GM12878 (cell line): Measurements from ENCODE around the gene SFTPB. TPM values are rescaled to one million over a fixed set of nuclear protein-coding genes. Genes with fewer than 3 reads are reported as not detected.

Experiments used
- ATAC-seq: fragments of 200-7000 bp; cut with Tn5 transposase; 3 replicates; pipeline ENCODE4 v1.9.1; 2020; ENCODE audit warnings: mild to moderate bottlenecking, moderate library complexity
- BruUV-seq: library from RNA; stranded (reverse); fragments of 400-500 nt; replicated peaks from 2 replicates; lab custom pipeline; 2021; lab: Mats Ljungman, UMichigan
- CTCF ChIA-PET: fragments of 300-600 bp; sonication (Branson Sonifier 250); formaldehyde crosslinking; extraction: SDS; loops from one replicate; lab custom pipeline; 2021; ENCODE audit warnings: inconsistent platforms; lab: Yijun Ruan, JAX
- POLR2A ChIA-PET: fragments of 350-600 bp; formaldehyde crosslinking; extraction: SDS; loops from one replicate; lab custom pipeline; 2021; ENCODE audit warnings: inconsistent platforms; lab: Charles Lee
- RAD21 ChIA-PET: fragments of 300-600 bp; sonication (Branson Sonifier 250); formaldehyde crosslinking; loops from one replicate; lab custom pipeline; 2023; ENCODE audit warnings: antibody characterized with exemption; ENCODE audit not compliant: unreplicated experiment; lab: Charles Lee
- SMC1A ChIA-PET: fragments of 300-600 bp; sonication (Branson Sonifier 250); formaldehyde crosslinking; loops from one replicate; lab custom pipeline; 2023; ENCODE audit not compliant: unreplicated experiment, uncharacterized antibody; lab: Charles Lee
- DNase-seq: peaks from one replicate; pipeline ENCODE4 v3.0.0-alpha.2; 2011; ENCODE audit warnings: low read depth, low spot score
- FAIRE-seq: peaks from 3 replicates; lab custom pipeline; 2011; peaks lifted over from hg19 to GRCh38; lab: Jason Lieb, UNC
- H2AFZ ChIP-seq: 2 replicates; pipeline ENCODE4 v1.6.0; 2011; ENCODE audit warnings: low read depth, low read length, control low read depth; ENCODE audit not compliant: control insufficient read depth
- H3K27ac ChIP-seq: 2 replicates; pipeline ENCODE4 v1.5.1; 2011; ENCODE audit warnings: control low read depth; ENCODE audit not compliant: control insufficient read depth, insufficient read depth
- H3K27me3 ChIP-seq, 2 experiments: replicated peaks in 1 of 2; 2 replicates each; pipeline versions ENCODE4 v1.6.0 to v1.6.1; 2011; ENCODE audit warnings: low read length in 1 of 2; ENCODE audit not compliant: control insufficient read depth in 2 of 2, insufficient read depth in 2 of 2
- H3K36me3 ChIP-seq, 2 experiments: 2 replicates each; pipeline ENCODE4 v1.5.1; 2011; ENCODE audit warnings: low read length in 1 of 2; ENCODE audit not compliant: control insufficient read depth in 2 of 2, insufficient read depth in 2 of 2
- H3K4me1 ChIP-seq: 2 replicates; pipeline ENCODE4 v1.6.1; 2011; ENCODE audit warnings: mild to moderate bottlenecking, low read length, moderate library complexity, mixed read lengths; ENCODE audit not compliant: control insufficient read depth, insufficient read depth
- H3K4me2 ChIP-seq: 2 replicates; pipeline ENCODE4 v1.6.0; 2011; ENCODE audit warnings: control low read depth; ENCODE audit not compliant: control insufficient read depth, insufficient read depth
- H3K4me3 ChIP-seq: fragments of 200-600 bp; sonication (generic); 2 replicates; pipeline ENCODE4 v1.5.1; 2016
- H3K79me2 ChIP-seq: 2 replicates; pipeline ENCODE4 v1.6.0; 2011; ENCODE audit warnings: low read length; ENCODE audit not compliant: control insufficient read depth, insufficient read depth
- H3K9ac ChIP-seq: 2 replicates; pipeline ENCODE4 v1.8.0; 2011; ENCODE audit warnings: low read length, control low read depth, mixed read lengths; ENCODE audit not compliant: control insufficient read depth, insufficient read depth
- H3K9me3 ChIP-seq: replicated peaks from 3 replicates; pipeline ENCODE4 v1.5.1; 2011; ENCODE audit warnings: mild to moderate bottlenecking, low read length; ENCODE audit not compliant: control insufficient read depth, insufficient read depth
- H4K20me1 ChIP-seq: 2 replicates; pipeline ENCODE4 v1.6.0; 2011; ENCODE audit not compliant: control insufficient read depth, insufficient read depth
- IKZF1 ChIP-seq: fragments of 450-650 bp; conservative IDR thresholded peaks from 2 replicates; pipeline ENCODE4 v1.6.1; 2017; ENCODE audit warnings: antibody characterized with exemption, mild to moderate bottlenecking
- RAD21 ChIP-seq: IDR thresholded peaks from 2 replicates; pipeline ENCODE4 v1.6.1; 2011; ENCODE audit warnings: mild to moderate bottlenecking, low read depth, low read length, moderate library complexity; ENCODE audit not compliant: insufficient read depth
- SMC3 ChIP-seq: IDR thresholded peaks from 2 replicates; pipeline ENCODE4 v1.6.1; 2011; ENCODE audit warnings: low read length, improper control_type of control experiment, borderline replicate concordance
- WGBS: methylation state at CpG from one replicate; pipeline ENCODE4 v1.1.6; 2016; ENCODE audit warnings: low lambda C conversion rate; ENCODE audit not compliant: insufficient replicate concordance, insufficient coverage; ENCODE audit errors: missing lambda C conversion rate; 5-methylcytosine and 5-hydroxymethylcytosine counted together
- in situ Hi-C: fragments of 300-500 bp; cut with MboI; formaldehyde crosslinking; loops from 9 replicates; pipeline ENCODE4 v1.14.3; 2018; ENCODE audit warnings: mixed read lengths
- intact Hi-C: fragments of 100-400 bp; cut with micrococcal nuclease; formaldehyde crosslinking; loops from one replicate; pipeline ENCODE4 v1.14.2; 2022; ENCODE audit not compliant: unreplicated experiment
- polyA plus RNA-seq, 11 experiments: library from polyadenylated mRNA; depleted of rRNA in 4 of 11; unstranded in 6 of 11; stranded (reverse) in 5 of 11; fragments of >200 nt; fragmentation: Nextera tagmentation in 4 of 11; fragmentation: Illumina TruSeq in 1 of 11; extraction: Ambion mirVana in 4 of 11; extraction: Trizol in 1 of 11; gene quantifications; 1 replicate in 1 of 11; 2 replicates in 10 of 11; pipeline versions ENCODE4 v1.2.1 to v1.2.3, GENCODE V29; 2011 to 2016; ENCODE audit warnings: inconsistent platforms in 2 of 11, missing spikeins in 2 of 11, low read depth in 1 of 11
- total RNA-seq, 4 experiments: library from RNA; depleted of rRNA in 3 of 4; stranded (reverse); fragments of >200 nt in 3 of 4; fragmentation: Illumina TruSeq in 1 of 4; extraction: Trizol in 1 of 4; gene quantifications; 2 replicates each; pipeline versions ENCODE4 v1.2.1 to v1.2.3, GENCODE V29; 2013 to 2021
- TF ChIP-seq, protein P1 (sequence below), 3 experiments: IDR thresholded peaks in 2 of 3; conservative IDR thresholded peaks in 1 of 3; 2 replicates each; pipeline ENCODE4 v1.5.1; 2011; ENCODE audit warnings: low read depth in 3 of 3, low read length in 3 of 3, mild to moderate bottlenecking in 3 of 3, control low read depth in 2 of 3, moderate library complexity in 2 of 3, inconsistent platforms in 1 of 3, mixed read lengths in 1 of 3; ENCODE audit not compliant: control insufficient read depth in 2 of 3, insufficient read depth in 1 of 3; ENCODE audit errors: extremely low read depth in 1 of 3

SFTPB gene
- total and polyA plus RNA-seq, 10 of the 15 experiments (the other 5 are each of a cell fraction or from before 2014, with no cell fraction given), result 0.02 to 5.3 TPM; not detected in 8

DNA sequence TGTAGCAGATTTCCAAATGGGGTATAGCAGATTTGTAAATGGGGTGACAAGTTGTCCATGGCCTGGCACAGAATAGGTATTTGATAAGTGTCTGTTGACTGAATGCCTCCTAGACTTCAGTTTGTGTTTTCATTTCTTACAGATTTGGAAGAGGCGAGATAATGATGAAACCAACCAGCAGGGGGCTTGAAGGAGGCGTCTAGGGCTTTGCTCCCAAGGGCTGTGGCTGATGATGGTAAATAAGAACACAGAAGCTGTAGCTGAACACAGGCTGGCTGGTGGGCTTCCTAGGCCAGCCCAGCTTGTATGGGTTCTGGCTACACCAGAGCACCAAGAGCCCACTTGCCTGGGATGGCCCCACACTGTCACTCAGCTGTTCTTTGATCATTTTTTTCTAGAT is 19.4 kb downstream of the SFTPB start:
- H3K27ac ChIP-seq, result no peak overlapping the region
- no peak for DNase-seq
- H3K79me2 ChIP-seq, result no peaks in the 10 kb centered on the region

More for the DNA sequence above, 19.4 kb downstream of the SFTPB start:
- Histone ChIP-seq H3K4me1 (peaks cover 13% of the 10 kb centered on the region), H3K9ac (no peak overlapping the region), H3K9me3 (no peaks in the 10 kb centered on the region), H3K27me3 (no peaks in the 10 kb centered on the region), H3K4me3 (no peak overlapping the region), H4K20me1 (no peaks in the 10 kb centered on the region), H2AFZ (no peak overlapping the region), H3K4me2 (no peak overlapping the region), H3K36me3 (peaks cover 29 to 36% of the 10 kb centered on the region in 2 experiments)
- intact Hi-C loops, result no loop called here
- peak; percentile 33 for TF ChIP-seq RAD21
- TF ChIP-seq SMC3, result peak; percentile 20; the same call in 1 of the 2 replicates
- TF ChIP-seq, protein P1, sequence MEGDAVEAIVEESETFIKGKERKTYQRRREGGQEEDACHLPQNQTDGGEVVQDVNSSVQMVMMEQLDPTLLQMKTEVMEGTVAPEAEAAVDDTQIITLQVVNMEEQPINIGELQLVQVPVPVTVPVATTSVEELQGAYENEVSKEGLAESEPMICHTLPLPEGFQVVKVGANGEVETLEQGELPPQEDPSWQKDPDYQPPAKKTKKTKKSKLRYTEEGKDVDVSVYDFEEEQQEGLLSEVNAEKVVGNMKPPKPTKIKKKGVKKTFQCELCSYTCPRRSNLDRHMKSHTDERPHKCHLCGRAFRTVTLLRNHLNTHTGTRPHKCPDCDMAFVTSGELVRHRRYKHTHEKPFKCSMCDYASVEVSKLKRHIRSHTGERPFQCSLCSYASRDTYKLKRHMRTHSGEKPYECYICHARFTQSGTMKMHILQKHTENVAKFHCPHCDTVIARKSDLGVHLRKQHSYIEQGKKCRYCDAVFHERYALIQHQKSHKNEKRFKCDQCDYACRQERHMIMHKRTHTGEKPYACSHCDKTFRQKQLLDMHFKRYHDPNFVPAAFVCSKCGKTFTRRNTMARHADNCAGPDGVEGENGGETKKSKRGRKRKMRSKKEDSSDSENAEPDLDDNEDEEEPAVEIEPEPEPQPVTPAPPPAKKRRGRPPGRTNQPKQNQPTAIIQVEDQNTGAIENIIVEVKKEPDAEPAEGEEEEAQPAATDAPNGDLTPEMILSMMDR (IDR thresholded peaks at IDR 0.05 in 2 of 3, conservative IDR thresholded peaks at IDR 0.05 in 1 of 3; ENCODE audit: control insufficient read depth in 2 of 3, extremely low read depth in 1 of 3, insufficient read depth in 1 of 3, low read depth in 3 of 3, low read length in 3 of 3), result peak; percentile 28 to 52 (median 49); a peak in 5 of 6 replicates
- TF ChIP-seq IKZF1, result no peak
- ChIA-PET RAD21 (interaction anchor here (0.8 to 4.1 kb wide), 5 partner anchors 11 to 59 kb away, joined by 3 to 16 read pairs (median 3); no protein-coding TSS in a partner anchor), POLR2A (interaction anchor here (0.7 to 1.0 kb wide), 2 partner anchors 20 to 53 kb away, joined by 3 read pairs; partner anchors contain the start of gene RNF181), SMC1A (interaction anchor here (0.5 to 2.9 kb wide), 4 partner anchors 10 to 56 kb away, joined by 3 to 11 read pairs (median 3); no protein-coding TSS in a partner anchor), CTCF (interaction anchor here (0.7 to 3.3 kb wide), 9 partner anchors 11 to 80 kb away, joined by 3 to 36 read pairs (median 4); partner anchors contain the start of gene GNLY)
- peak; percentile 83 for ATAC-seq
- in situ Hi-C loops, result no loop called here
- no TSS peak for BruUV-seq
- WGBS, result 67% methylated on average over 2 of the region's 2 CpGs
- no peak for FAIRE-seq
